Cardiac fibroblast (primary cell): ENCODE measurements around the gene SPTLC1.

Experiments used
- DNase-seq, 2 donors: peaks; one replicate each; pipeline versions ENCODE4 v3.0.0 to v3.0.0-alpha.2; 2010; ENCODE audit warnings: low read depth in 2 of 2
- H3K4me3 ChIP-seq, 2 donors: replicated peaks in 1 of 2; 1 replicate in 1 of 2; 2 replicates in 1 of 2; pipeline ENCODE4 v1.5.1; 2011; ENCODE audit warnings: low read depth in 2 of 2, low read length in 2 of 2, mild to moderate bottlenecking in 2 of 2, moderate library complexity in 1 of 2
- CTCF ChIP-seq: IDR thresholded peaks from one replicate; pipeline ENCODE4 v1.5.1; 2011; ENCODE audit warnings: low read depth, mild to moderate bottlenecking, low read length, inconsistent platforms

Gene SPTLC1

GRCh38 chr9:92055624-92056023 lies 59.6 kb downstream of the SPTLC1 start:
- no peak overlapping the region for H3K4me3 ChIP-seq
- no peak for TF ChIP-seq CTCF
- DNase-seq: no peak

- H3K4me3 ChIP-seq: no peak overlapping the region
- DNase-seq: no peak
- no peak for TF ChIP-seq CTCF
Observed at GRCh38 chr9:92048924-92049625, 66.1 kb downstream of the SPTLC1 start.

GRCh38 chr9:92047500-92047899 lies 67.7 kb downstream of the SPTLC1 start:
- TF ChIP-seq CTCF: no peak
- DNase-seq: no peak
- no peak overlapping the region for H3K4me3 ChIP-seq

GRCh38 chr9:92046676-92047075 lies 68.5 kb downstream of the SPTLC1 start:
- no peak for TF ChIP-seq CTCF
- no peak for DNase-seq
- H3K4me3 ChIP-seq: no peak overlapping the region

- no peak for TF ChIP-seq CTCF
- DNase-seq: no peak
- no peak overlapping the region for H3K4me3 ChIP-seq
Observed at GRCh38 chr9:92044936-92045335, 70.3 kb downstream of the SPTLC1 start.

GRCh38 chr9:92043002-92043401 lies 72.2 kb downstream of the SPTLC1 start:
- no peak for DNase-seq
- no peak for TF ChIP-seq CTCF
- H3K4me3 ChIP-seq: no peak overlapping the region

- no peak for TF ChIP-seq CTCF
- DNase-seq: no peak
- no peak overlapping the region for H3K4me3 ChIP-seq
Observed at GRCh38 chr9:92042260-92042659, 73.0 kb downstream of the SPTLC1 start.
